Activated CD4-positive, alpha-beta T cell treated with anti-CD3 and anti-CD28 coated beads for 4 hours (primary cell): ENCODE results near the gene PKDCC.
"Not testable (repeated sequence)": the region's sequence is repeated elsewhere in the genome, so short reads cannot be mapped to it uniquely, and the experiment has no call there.

Experiments
- DNase-seq, 2 donors: peaks; one replicate each; pipeline ENCODE4 v3.0.0-alpha.2; 2020

Gene PKDCC

DNA sequence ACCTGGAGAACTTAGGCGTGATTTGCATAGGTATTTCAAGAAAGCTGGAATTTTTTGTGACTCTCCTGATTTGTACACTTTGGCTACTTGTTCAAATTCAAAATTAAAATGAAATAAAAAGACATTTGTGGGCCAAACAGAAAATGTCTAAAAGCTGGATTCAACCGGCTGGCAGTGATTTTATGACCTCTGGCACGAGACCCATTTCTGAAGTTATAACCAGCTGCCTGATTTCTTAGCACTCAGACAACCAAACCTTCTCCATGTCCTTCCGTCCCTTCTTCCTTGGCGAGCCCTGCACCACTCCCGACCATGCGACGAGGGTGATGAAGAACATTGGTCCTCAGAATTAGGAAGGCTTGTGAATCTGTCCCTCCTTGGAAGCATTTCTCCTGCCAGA, 19.7 kb downstream of the PKDCC start:
- no peak for DNase-seq

DNA sequence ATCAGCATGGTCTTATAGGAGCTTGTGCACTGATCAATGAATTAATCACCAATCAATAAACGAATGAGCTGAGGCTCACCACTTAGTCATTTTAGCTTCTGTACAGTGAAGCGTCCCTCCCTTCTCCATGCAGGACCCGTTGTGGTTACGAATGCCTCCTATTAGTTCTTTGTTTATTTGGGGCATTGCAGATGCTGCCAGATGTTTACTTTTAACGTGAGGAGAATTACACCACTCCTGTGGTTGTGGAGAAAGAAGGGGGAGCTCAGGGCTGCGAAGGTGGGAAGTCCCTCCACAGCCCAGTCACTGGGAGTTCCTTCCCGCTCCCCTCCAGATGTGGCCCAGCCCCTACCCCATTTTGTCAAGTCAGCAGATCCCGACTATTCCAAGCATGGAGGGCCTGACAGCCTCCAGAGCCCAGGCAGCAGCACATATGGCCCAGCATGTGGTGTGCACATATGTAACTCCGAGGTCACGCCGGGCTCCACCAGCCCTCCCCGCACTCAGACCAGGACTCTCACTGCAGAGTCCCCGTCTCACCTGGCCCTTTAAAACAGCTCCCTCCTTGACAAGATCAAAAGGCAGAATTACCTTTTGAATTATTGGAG, 20.9 kb downstream of the PKDCC start:
- DNase-seq: no peak

DNA sequence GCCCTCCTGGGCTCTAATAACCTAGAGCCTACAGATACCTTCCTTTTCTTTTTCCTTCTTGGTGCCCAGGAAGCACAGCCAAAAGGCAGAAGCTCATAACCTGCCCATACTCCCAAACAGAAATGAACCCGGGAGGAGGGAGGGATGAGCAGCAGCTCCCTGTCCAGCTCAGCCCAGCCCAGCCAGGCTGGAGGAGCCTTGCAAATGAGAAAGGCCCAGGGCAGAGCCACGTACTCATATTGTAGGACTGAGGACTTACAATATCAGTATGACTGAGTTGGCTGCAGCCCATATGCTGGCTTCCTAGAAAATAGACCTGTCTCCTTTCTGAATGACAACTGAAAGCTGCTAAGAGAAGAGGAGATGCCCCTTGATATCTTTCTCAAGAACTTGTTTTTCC, 21.7 kb downstream of the PKDCC start:
- no peak for DNase-seq

DNA sequence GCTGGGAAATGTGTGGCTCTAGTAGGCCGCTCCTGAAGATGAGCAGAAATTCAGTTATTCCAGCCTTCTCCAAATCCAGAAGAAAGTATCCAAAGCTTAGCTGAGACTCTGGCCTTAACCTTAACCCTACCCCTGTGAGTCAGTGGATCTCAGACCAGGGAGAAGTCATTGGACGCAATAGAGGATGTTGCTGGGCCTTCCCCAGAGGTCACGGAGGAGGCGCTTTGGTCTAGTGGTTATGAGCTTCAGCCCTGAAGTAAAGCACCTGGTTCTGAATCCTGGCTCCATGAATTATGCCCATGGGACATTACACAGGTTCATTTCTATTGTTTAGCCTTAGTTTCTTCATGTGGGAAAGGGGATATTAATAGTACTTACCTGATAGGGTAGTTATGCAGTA, 24.0 kb downstream of the PKDCC start:
- no peak for DNase-seq

DNA sequence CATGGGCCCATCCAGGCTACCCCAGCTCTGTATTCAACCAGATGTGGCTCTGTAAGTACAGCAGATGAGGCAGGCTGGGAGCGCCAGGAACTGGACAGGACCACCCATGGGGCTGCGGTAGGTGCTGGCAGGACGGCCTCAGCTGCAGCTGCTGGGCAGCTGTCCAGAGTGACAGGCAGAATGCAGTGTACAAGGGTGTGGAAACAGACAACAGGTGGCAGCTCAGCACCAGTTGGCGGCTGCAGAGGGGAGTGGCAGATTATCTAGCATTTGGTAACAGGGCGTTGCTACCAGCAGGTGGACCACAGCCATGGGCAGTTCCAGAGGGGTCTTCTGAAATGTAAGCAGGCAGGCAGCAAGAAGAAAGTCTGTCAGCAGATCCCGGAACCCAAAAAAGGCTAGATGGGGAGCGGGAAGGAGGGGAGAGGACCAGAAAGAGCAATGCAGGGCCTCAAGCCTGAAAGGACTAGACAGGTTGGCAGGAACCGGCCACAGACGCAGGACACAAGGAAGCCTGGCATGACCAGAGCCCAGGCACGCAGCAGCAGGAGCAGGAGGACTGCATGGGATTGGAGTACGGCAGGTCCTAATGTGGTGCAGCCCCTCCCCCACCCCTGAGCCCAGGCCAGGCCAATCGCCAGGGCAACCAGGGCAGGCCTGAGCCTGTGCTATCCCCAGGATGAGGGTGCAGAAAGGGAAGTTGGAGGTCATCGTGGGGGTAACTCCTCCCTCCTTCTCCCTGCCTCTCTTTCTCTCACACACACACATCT, 24.7 kb downstream of the PKDCC start:
- DNase-seq: no peak

DNA sequence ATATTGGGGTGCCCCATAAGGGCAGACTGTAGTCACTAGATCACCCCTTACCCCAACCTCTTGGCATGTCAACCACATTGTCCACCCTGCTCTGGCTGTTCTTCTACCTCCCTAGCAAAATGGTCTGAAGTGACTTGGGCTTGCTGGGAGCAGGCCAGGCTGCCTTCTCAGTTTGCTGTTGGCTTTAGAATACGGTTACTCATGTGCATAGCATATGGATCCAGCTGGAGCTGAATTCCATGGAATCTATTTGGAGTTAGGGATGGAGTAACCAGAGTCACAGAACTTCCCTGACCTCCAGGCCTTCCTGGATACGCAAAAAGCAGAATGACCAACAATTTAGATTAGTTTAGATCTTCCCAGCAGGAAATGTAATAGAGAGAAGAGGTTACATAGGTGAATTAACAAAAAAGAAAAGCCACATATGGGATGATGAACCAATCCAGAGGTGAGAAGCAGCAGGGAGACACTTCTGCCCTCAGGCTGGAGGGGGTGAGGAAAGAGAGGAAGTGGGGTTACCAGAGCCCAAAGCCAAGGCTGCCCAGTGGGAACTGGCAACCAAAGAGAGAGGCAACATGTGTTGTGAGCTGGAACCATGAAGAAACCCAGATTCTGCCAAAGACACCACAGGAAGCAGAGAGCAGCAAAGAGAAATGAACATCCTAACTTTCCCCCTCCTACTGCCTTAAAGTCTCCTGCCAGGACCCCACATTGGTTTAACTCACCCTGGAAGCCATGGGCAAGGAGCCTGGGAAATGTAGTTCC, 26.1 kb downstream of the PKDCC start:
- DNase-seq: no peak

DNA sequence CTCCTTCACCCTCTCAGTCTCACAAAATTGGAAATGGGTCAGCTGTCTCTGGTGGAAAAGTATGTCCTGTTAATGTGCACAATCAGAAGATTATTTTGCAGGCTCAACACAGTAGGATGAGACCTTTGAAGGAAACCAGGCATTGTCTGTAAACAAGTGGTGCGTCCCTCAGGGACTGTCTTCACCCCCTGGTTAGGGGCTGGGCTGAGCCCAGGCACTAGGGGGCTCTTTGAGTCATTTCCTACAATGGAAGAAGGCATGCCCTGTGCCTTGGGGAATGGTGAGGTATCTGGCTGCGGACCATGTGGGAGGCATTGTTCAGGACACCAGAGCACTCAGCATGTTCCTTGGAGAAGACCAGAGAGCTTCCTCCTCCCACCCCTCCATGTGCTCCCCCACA, 26.8 kb downstream of the PKDCC start:
- no peak for DNase-seq

DNA sequence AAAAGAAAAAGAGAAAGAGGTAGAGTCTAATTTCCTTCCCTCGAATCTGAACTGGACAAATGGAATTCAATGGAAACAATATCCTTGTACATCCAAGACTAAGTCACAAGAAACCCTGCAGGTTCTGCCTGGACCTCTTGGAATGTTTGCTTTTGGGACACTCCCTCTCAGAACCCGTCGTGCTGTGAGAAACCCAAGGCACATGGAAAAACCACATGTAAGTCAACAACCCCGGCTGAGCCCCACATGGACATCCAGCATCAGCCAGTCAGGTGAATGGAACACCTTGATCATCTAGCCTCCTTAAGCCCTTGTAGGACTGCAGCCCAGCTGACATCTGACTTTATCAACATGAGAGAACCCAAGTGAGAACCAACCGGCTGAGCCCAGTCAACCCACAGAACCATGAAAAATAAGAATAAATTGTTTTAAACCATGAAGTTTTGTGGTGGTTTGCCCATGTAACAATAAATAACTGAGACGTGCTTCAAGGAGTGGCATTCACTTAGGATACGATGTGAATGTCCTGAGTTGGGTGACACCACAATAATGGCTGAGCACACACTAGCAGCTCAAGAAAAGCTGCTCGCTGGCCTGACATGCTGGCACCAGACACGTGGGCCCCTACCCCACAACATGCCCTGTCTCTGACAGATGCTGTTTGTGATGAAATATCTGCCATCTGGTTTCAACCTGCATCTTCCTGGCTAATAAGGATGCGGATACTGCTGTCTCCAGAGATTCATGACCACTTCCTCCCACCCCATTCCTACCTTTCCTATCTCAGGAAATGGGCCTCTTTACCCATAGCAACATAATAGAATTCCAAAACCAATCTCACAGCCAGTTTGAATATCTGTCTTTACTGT, 28.8 kb downstream of the PKDCC start:
- no peak for DNase-seq

DNA sequence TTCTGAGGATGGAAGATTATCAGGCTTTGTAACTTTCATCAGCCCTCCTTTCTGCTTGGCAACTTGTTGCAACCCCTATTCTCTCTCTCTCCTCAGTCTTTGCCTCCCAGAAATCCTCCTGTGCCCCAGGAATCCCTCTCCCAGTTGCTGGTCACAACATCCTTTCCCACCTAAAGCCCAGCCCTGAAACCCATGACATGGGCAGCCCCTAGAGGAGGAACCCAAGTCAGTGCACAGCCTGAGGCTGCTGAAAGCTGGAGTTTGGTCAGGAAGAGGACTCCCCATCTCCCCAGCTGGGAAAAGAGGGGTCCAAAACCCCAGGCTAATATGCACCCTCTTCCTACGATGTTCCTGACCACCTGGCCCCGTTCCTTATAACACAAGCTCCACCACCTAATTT, 29.5 kb downstream of the PKDCC start:
- DNase-seq: no peak

DNA sequence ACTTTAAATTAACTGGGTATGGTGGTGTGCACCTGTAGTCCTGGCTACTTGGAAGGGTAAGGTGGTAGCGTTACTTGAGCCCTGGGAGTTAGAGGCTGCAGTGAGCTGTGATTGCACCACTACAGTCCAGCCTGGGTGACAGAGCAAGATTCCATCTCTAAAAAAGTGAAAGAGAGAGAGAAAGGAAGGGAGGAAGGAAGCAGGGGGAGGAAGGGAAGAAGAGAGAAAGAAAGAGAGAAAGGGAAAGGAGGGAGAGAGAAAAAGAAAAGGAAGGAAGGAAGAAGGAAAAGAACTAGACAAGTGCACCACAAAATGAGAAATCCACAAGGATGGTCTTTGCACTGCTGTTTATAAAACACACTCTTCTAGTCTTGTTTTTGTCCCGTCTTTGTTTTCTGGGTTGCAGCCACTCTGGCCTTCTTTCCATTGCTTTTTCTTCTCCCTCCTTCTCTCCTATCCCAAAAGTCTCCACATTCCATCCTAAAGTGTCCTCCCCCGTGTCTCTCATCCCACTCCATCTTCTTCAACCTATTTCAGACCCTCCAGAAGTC, 32.0 kb downstream of the PKDCC start:
- no peak for DNase-seq

DNA sequence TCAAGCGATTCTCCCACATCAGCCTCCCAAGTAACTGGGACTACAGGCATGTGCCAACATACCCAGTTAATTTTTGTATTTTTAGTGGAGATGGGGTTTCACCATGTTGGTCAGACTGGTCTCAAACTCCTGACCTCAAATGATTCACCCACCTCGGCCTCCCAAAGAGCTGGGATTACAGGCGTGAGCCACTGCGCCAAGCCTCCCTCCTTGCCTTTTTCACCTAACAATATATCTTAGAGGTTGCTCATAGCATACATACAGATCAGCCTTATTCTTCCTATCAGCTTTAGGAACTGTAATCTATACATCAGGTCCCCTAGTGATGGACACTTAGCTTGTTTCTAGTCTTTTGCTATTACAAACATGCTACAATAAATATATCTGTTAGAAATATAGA, 33.3 kb downstream of the PKDCC start:
- DNase-seq: not testable (repeated sequence)

DNA sequence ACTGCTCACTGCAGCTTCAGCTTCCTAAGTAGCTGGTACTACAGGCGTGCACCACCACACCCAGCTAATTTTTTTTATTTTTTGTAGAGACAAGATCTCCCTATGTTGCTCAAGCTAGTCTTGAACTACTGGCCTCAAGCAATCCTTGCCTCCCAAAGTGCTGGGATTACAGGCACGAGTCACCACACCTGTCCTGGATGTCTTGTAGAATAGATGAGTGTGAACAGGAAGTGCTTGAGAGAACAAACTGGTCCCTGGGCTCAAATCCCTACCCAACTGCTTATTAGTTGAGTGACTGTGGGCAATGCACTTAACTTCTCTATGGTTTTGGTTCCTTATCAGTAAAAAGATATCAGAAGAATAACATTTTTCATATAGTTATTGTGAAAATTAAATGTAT, 34.2 kb downstream of the PKDCC start:
- DNase-seq: no peak

DNA sequence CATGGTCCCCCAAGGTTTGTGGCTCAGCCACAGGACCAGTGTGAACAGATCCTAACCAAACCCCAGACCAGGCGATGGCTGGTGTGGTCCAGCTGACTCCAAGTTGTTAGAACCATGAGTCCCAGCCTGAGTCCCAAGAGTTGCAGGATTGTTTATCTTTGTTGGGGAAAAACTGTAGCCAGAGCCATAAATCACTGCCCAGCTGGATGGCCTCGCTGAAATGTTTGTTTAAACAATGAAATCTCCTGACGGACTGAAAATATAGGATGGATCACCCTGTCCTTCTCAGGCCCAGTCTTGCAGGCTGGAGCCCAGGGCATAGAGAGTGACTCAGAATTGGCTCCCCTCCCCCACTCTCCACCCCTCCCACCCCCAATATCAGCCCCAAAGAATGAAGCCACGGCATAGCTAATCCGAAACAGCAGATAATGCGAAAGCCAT, 36.4 kb downstream of the PKDCC start:
- no peak for DNase-seq

DNA sequence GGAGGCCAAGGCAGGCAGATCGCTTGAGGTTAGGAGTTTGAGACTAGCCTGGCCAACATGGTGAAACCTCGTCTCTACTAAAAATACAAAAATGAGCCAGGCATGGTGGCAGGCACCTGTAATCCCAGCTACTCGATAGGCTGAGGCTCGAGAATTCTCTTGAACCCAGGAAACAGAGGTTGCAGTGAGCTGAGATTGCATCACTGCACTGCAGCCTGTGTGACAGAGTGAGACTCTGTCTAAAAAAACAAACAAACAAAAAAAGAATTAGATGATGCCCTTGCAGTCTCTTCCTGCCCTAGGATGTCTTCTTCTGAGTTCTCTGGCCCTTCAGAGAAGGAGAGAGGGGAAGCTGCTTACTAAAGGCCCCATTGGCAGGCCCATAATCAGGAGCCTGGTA, 37.2 kb downstream of the PKDCC start:
- DNase-seq: not testable (repeated sequence)

DNA sequence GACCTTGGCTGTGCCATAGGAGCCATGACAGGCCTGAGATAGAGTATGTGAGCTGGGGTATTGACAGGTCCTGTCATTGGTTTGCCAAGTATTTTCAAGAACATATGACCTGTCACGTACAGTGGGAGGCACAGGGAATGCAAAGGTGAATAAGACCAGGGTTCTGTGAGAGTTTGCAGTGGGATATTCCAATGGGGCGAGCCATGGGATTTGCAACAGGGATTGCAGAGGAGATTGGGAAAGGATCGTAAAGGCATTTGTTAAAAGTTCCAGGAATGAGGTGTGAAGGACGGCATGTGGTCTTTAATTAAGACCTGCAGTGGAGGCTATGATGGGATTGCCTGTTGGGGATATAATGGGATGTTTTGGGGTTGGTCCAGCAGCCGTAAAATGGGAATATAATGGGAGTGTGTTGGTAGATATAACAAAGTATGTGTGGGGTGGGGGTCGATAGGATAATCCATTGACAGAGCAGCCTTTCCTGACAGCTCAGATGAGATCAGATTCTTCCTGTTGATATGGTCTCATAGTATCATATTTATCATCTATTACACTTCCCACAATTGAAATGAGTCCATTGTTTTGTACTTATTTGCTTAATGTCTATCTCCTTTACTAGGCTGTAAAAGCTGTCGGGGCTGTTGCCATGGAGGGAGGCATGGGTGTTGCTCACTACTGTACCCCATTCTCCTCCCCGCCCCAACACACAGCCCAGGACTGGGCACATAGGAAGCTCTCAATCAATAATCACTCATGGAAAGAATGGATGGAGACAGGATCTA, 38.1 kb downstream of the PKDCC start:
- DNase-seq: no peak

DNA sequence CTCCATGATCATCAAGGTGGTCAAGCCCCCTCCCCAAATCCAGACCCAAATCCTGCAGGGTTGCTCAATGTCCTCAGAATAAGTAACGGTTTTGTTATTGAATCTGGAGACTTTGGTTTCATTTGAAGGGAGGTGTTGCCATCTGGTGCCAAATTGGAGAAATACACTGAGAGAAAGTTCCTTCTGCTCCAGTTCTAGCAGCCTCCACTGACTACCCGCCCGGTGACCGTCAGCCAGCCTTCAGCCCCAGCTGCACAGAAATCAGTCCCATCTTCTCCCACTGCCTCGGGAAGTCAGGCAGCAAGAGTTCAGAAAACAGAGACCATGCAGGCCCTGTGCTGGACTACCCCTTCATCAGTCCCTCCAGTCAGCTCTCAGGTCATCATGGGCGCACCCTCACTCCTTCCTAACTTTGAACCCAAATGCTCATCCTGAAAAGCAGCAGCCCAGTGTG, 38.7 kb downstream of the PKDCC start:
- DNase-seq: peak in 1 of 2 donors; percentile 39

DNA sequence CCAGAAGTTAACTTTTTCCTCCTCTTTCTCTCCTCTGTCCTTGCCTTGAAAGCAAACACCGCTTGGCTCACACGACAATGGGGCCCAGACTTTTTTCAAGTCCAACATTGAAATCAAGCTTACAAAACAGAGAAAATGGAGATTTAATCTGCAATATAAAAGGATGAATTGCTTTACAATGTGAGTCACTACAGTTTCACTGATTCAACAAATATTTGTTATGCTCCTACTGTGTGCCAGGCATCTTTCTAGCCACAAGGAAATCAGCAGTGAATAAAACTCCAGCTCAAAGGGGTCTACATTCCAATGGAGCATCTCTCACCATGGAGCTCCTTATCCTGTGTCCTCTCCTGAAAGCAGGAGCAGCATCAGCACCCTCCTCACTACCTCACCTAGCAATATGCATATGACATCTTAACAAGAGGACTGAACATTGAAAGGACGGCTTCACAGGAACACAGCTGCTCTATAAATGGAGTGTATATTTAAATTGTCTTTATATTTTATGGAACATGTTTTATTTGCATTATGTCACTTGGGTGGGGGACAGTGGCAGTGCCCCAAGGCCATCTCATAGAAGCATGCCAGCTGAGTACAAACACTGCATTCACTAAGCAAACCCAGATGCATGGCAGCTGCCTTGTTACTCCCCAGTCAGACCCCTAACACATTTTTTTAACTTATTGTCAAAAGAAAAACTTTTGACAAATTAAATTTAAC, 39.5 kb downstream of the PKDCC start:
- no peak for DNase-seq

DNA sequence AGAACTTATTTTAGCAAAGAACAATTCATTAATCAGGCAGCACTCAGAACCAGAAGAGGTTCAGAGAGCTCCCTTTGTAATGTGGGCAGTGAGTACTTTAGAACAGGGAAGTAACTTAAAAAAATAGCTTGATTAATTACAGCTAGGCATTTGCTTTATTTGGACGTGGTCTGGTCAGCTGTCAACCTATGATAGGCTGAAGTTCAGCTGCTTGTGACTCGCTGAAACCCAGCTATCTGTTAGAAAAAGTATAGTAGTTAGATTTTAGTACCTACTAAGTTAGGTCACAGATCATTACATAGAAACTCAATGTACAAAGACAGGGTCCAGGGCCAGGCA, 40.0 kb downstream of the PKDCC start:
- DNase-seq: no peak

DNA sequence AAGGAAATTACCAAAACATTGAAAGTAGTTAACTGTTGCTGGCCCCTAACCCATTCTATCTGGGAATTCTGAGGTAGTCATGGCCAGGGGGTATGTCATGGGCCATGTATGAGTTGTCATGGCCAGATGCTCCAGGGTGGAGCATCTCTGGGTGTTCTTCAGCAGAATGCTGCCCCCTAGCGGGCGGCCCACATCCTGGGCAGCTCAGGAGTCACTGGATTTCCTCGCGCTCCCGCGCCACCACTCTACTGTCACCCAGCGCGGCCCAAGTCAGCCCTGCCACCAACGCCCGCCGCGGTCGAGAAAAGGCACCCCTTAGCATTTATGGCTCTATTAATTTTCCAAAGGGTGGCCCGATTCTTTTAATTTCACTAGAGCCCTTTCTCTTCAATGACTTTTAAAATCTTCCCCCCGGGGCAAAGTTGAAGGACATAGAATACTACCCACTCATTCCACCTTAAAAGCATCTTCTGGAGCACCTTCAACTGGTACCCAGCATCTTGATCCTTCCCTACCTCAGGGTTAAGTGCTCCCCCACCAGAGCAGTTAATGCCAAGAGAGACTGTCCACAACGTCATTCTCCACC, 41.6 kb downstream of the PKDCC start:
- DNase-seq: peak; percentile 51 to 59

DNA sequence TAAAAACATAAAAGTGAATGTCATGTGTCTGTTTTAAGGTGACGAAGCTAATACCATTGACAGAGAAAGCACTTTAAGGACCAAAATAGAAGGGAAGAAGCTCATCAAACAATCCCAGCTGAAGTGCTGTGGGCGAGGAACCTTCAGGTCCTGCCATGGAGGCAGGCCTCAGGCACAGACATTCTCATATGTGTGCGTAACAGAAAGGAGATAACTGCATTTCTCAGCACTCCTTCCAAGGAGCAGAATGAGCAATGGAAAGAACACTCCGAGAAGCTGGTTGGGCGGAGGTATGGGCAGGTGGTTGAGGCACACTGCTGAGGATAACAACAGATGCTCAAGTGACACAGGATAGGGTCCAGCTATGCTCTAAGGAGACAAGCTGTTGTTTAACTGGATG, 42.4 kb downstream of the PKDCC start:
- no peak for DNase-seq

DNA sequence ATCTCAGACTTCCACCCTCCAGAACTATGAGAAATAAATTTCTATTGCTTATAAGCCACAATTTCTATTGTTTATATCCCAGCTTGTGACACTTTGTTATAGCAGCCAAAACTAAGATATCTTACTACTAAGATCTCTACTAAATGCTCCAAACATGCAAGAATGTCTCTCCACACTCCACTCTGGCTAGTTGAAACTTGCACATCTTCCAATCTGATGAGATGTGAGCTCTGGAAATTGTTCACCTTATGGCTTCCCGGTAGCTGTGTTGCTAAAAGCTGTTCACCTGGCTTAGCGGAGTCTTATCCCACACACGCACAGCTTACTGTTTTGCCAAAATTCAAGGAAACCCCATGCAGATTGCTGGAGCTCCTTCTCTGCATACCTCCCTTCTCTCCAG, 43.9 kb downstream of the PKDCC start:
- no peak for DNase-seq
